Gastrocnemius medialis (tissue), 4 donors: ENCODE results near the gene IGF2BP2. TPM values are rescaled to one million over a fixed set of nuclear protein-coding genes. Genes with fewer than 3 reads are reported as not detected.
A peak's percentile ranks its signal among the peaks of the same experiment; 100 is the strongest.
"Not testable (repeated sequence)": the region's sequence is repeated elsewhere in the genome, so short reads cannot be mapped to it uniquely, and the experiment has no call there.

Source experiments
- ATAC-seq, 2 donors: fragments of 150-250 bp; one replicate each; pipeline ENCODE4 v1.9.1; 2016
- DNase-seq, 2 donors: peaks; one replicate each; pipeline ENCODE4 v3.0.0-alpha.2; 2019
- H3K27ac ChIP-seq, 4 donors: fragments of 200-600 bp; sonication (generic); 1 replicate in 1 of 4; 2 replicates in 3 of 4; pipeline ENCODE4 v1.5.1; 2016 to 2018; ENCODE audit warnings: mild to moderate bottlenecking in 2 of 4, moderate library complexity in 1 of 4
- H3K27me3 ChIP-seq, 3 donors: fragments of 200-600 bp; sonication (generic) in 2 of 3; 1 replicate in 1 of 3; 2 replicates in 2 of 3; pipeline versions ENCODE4 v1.5.1 to v1.6.0; 2016 to 2019; ENCODE audit warnings: mild to moderate bottlenecking in 1 of 3, moderate library complexity in 1 of 3
- H3K36me3 ChIP-seq, 2 donors: fragments of 200-600 bp; sonication (generic) in 1 of 2; one replicate each; pipeline ENCODE4 v1.5.1; 2017 to 2018
- H3K4me1 ChIP-seq, 2 donors: fragments of 200-600 bp; sonication (generic) in 1 of 2; one replicate each; pipeline ENCODE4 v1.5.1; 2016 to 2017; ENCODE audit warnings: mild to moderate bottlenecking in 2 of 2
- H3K4me3 ChIP-seq, 4 donors: fragments of 200-600 bp; sonication (generic) in 3 of 4; 1 replicate in 1 of 4; 2 replicates in 3 of 4; pipeline ENCODE4 v1.5.1; 2016 to 2019; ENCODE audit warnings: mild to moderate bottlenecking in 2 of 4
- H3K9me3 ChIP-seq, 3 donors: fragments of 200-600 bp; sonication (generic) in 2 of 3; 1 replicate in 1 of 3; 2 replicates in 2 of 3; pipeline ENCODE4 v1.5.1; 2016 to 2019
- POLR2A ChIP-seq, 2 donors: fragments of 450-650 bp; IDR thresholded peaks; one replicate each; pipeline ENCODE4 v1.6.1; 2017; ENCODE audit warnings: antibody characterized with exemption in 2 of 2, mild to moderate bottlenecking in 2 of 2, moderate library complexity in 2 of 2
- in situ Hi-C, 4 donors: fragments of 200-750 bp; cut with MboI; loops; one replicate each; pipeline versions ENCODE4 v1.15.0 to v1.8.0; 2017; ENCODE audit warnings: low sequenced_read_pairs in 4 of 4
- intact Hi-C: fragments of 100-400 bp; cut with DNase I; formaldehyde crosslinking; loops from one replicate; pipeline ENCODE4 v1.15.1; 2023; ENCODE audit warnings: low total_unique reads
- total RNA-seq, 4 donors: library from RNA; depleted of rRNA; stranded (reverse); fragments of >200 nt; gene quantifications; one replicate each; pipeline versions ENCODE4 v1.1.0 to v1.2.3, GENCODE V29; 2016
- TF ChIP-seq, protein P1 (sequence below), 5 experiments: fragments of 450-650 bp in 3 of 5; fragments of 200-600 bp in 2 of 5; sonication (generic) in 2 of 5; IDR thresholded peaks in 4 of 5; conservative IDR thresholded peaks in 1 of 5; 1 replicate in 4 of 5; 2 replicates in 1 of 5; pipeline ENCODE4 v1.5.1; 2016 to 2019; ENCODE audit warnings: antibody characterized with exemption in 5 of 5, mild to moderate bottlenecking in 3 of 5, moderate library complexity in 3 of 5

IGF2BP2 gene
- total RNA-seq, 4 donors from 2014 or later, result 0.97 to 6.3 (median 1.7) TPM

DNA sequence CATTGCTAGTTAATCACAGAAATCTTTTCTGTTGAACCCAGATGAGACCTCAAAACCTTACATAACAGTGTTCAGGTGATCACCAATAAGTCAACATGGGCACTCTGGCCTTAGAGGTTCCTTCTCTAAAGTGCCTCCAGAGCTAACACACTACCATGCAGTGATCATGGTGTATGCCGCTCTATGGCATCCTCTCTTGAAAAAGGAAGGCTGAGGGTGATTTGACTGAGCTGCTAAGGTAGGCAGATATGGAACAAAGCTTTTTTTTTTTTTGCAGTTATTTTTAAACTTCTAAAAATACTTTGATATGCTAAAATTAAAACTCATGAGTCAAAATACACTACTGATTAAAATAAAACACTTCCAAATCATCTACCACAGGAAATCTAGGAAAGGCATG, 46.0 kb downstream of the IGF2BP2 start:
- in situ Hi-C loops, result no loop called here
- Histone ChIP-seq H3K9me3 (no peaks in the 10 kb centered on the region), H3K27ac (no peak overlapping the region), H3K4me3 (no peak overlapping the region), H3K36me3 (no peaks in the 10 kb centered on the region), H3K4me1 (no peaks in the 10 kb centered on the region), H3K27me3 (no peaks in the 10 kb centered on the region)
- no peak for ATAC-seq
- TF ChIP-seq POLR2A (IDR thresholded peaks at IDR 0.05), result no peak
- TF ChIP-seq, protein P1, sequence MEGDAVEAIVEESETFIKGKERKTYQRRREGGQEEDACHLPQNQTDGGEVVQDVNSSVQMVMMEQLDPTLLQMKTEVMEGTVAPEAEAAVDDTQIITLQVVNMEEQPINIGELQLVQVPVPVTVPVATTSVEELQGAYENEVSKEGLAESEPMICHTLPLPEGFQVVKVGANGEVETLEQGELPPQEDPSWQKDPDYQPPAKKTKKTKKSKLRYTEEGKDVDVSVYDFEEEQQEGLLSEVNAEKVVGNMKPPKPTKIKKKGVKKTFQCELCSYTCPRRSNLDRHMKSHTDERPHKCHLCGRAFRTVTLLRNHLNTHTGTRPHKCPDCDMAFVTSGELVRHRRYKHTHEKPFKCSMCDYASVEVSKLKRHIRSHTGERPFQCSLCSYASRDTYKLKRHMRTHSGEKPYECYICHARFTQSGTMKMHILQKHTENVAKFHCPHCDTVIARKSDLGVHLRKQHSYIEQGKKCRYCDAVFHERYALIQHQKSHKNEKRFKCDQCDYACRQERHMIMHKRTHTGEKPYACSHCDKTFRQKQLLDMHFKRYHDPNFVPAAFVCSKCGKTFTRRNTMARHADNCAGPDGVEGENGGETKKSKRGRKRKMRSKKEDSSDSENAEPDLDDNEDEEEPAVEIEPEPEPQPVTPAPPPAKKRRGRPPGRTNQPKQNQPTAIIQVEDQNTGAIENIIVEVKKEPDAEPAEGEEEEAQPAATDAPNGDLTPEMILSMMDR (IDR thresholded peaks at IDR 0.05 in 4 of 5, conservative IDR thresholded peaks at IDR 0.05 in 1 of 5), result no peak
- DNase-seq, result no peak
- intact Hi-C loops, result no loop called here

DNA sequence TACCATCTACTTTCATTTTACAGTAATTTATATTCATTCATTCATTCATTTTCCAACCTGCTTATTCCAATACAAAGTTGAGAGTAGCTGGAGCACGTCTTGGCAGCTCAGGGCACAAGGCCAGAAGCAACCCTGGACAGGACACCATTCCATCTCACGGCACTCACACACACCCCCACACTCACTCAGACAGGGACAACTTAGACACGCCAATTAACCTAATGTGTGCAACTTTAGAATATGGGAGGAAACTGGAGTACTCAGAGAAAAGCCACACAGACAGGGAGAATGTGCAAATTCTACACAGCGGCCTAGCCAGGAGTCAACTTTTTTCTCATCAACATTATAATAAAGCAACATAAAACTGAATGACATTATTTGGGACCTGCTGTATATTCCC, 46.7 kb downstream of the IGF2BP2 start:
- in situ Hi-C loops (no loop called here), intact Hi-C loops (no loop called here)
- ATAC-seq, result no peak

DNA sequence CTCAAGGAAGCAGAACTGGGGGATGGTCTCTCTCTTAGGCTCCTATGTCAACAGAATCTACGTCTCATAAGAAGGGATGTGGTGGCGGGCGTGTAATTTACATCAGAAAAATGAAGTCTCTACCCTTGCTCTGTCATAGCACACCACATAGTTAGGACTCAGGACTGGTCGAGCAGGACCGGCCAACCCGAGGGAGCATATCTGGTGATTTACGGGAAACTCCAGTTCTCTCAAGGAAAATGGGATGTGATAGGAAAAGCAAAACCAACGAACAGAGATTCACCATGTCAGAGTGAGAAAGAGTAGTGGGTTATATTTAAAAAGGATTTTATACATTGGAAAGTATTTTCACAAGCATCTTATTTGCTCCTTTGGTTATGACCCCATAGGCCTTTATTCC, 54.7 kb downstream of the IGF2BP2 start:
- no peaks in the 10 kb centered on the region for H3K36me3 ChIP-seq
- H3K27ac ChIP-seq, result no peak overlapping the region
- no peaks in the 10 kb centered on the region for H3K9me3 ChIP-seq
- H3K4me3 ChIP-seq, result no peak overlapping the region
- no peak for DNase-seq
- in situ Hi-C loops, result no loop called here
- intact Hi-C loops, result no loop called here
- TF ChIP-seq, protein P1 (IDR thresholded peaks at IDR 0.05 in 4 of 5, conservative IDR thresholded peaks at IDR 0.05 in 1 of 5), result no peak
- no peak for TF ChIP-seq POLR2A (IDR thresholded peaks at IDR 0.05)
- no peaks in the 10 kb centered on the region for H3K27me3 ChIP-seq
- ATAC-seq, result no peak
- H3K4me1 ChIP-seq, result peaks cover 0 to 3% of the 10 kb centered on the region in 2 donors

More for the DNA sequence above, 46.7 kb downstream of the IGF2BP2 start:
- H3K4me3 ChIP-seq, result no peak overlapping the region
- H3K27me3 ChIP-seq, result no peaks in the 10 kb centered on the region
- H3K27ac ChIP-seq, result no peak overlapping the region
- no peaks in the 10 kb centered on the region for H3K36me3 ChIP-seq
- DNase-seq, result no peak
- TF ChIP-seq, protein P1 (IDR thresholded peaks at IDR 0.05 in 4 of 5, conservative IDR thresholded peaks at IDR 0.05 in 1 of 5), result no peak
- no peak for TF ChIP-seq POLR2A (IDR thresholded peaks at IDR 0.05)
- no peaks in the 10 kb centered on the region for H3K9me3 ChIP-seq
- no peaks in the 10 kb centered on the region for H3K4me1 ChIP-seq

DNA sequence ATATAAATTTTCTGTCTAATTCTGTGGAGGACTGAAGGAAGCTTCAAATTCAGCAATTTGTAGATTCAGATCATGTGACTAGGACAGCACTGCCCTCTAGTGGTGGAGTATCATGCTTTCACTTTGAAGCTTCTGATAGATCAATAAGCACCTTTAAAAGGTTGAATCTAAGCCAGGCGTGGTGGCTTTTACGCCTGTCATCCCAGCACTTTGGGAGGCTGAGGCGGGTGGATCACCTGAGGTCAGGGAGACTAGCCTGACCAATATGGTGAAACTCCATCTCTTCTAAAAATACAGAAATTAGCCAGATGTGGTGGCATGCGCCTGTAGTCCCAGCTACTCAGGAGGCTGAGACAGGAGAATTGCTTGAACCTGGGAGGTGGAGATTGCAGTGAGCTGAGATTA, 56.3 kb downstream of the IGF2BP2 start:
- not testable (repeated sequence) for H3K9me3 ChIP-seq, ATAC-seq, H3K27ac ChIP-seq, H3K4me3 ChIP-seq, DNase-seq, H3K27me3 ChIP-seq, H3K36me3 ChIP-seq
- intact Hi-C loops, result loop anchor here (1.0 to 2.0 kb wide), 2 partner anchors 34 to 108 kb away; no protein-coding TSS in a partner anchor
- peaks cover 10 to 14% of the 10 kb centered on the region in 2 donors for H3K4me1 ChIP-seq
- TF ChIP-seq, protein P1 (IDR thresholded peaks at IDR 0.05 in 4 of 5, conservative IDR thresholded peaks at IDR 0.05 in 1 of 5), result peak; percentile 64 to 79 (median 73)
- in situ Hi-C loops, result loop anchor here in 1 of 4 donors (10.0 kb wide), 1 partner anchor 104 kb away; no protein-coding TSS in a partner anchor
